ENCODE measurements around the gene SLC35B4. TPM values are rescaled to one million over a fixed set of nuclear protein-coding genes. Genes with fewer than 3 reads are reported as not detected.

SLC35B4 gene
- polyA plus RNA-seq, 4 donors = 2.7 to 11.8 (median 4.1) TPM

DNA sequence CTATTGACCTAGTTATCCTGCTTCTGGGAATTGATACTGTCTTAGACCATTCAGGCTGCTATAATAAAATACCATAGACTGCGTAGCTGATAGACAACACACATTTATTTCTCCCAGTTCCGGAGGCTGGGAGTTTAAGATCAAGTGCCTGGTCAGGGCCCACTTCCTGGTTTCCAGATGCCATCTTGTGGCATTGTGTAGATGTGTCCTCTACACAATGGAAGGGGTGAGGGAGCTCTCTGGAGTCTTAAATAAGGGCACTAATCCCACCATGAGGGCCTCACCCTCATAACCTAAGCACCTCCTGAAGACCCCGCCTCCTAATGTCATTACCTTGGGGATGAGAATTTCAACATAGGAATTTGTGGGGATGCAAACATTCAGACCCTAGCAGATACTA, 62.4 kb downstream of the SLC35B4 start:
- WGBS, 3 donors = 89 to 94% (median 94%) methylated on average over 3 of the region's 3 CpGs
- Histone ChIP-seq H3K4me1 (ENCODE audit: control insufficient read depth in 3 of 3, insufficient read depth in 2 of 3, low read depth in 1 of 3, low read length in 2 of 3) (no peaks in the 10 kb centered on the region), H3K4me3 (ENCODE audit: low read depth in 1 of 3, low read length in 3 of 3) (no peak overlapping the region), H3K9me3 (ENCODE audit: control insufficient read depth in 2 of 2, insufficient read depth in 1 of 2, low read depth in 1 of 2, low read length in 1 of 2) (no peaks in the 10 kb centered on the region), H3K27ac (ENCODE audit: low read depth in 1 of 3, low read length in 2 of 3) (no peak overlapping the region), H3K36me3 (ENCODE audit: control insufficient read depth in 3 of 3, insufficient read depth in 2 of 3, low read depth in 1 of 3, low read length in 3 of 3) (no peaks in the 10 kb centered on the region), H3K27me3 (ENCODE audit: control insufficient read depth in 3 of 3, insufficient read depth in 3 of 3, low read length in 3 of 3) (no peaks in the 10 kb centered on the region)
- no peak for FAIRE-seq
- DNase-seq = no peak

DNA sequence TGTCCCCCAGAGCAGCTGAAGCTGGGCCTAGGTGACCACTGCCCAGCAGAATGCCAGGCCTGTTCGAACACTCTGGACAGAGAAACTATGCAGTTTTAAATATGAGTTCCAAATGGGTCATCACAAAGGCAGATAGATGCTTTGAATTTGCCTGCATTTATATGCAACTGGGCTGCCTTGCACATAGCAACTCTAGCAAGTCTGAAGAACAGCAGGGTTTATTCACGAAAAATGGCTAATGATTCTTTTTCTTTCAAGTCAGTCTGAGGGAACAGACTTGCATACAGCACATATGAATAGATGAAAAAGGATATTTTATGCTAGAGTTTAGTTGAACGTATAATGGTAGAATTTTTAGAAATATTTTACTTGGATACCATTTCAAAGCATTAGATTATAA, 68.5 kb downstream of the SLC35B4 start:
- no peaks in the 10 kb centered on the region for H3K9me3 ChIP-seq (ENCODE audit: control insufficient read depth in 2 of 2, insufficient read depth in 1 of 2, low read depth in 1 of 2, low read length in 1 of 2)
- no peak overlapping the region for H3K4me3 ChIP-seq (ENCODE audit: low read depth in 1 of 3, low read length in 3 of 3)
- peaks cover 0 to 2% (median 0%) of the 10 kb centered on the region in 3 donors for H3K27me3 ChIP-seq (ENCODE audit: control insufficient read depth in 3 of 3, insufficient read depth in 3 of 3, low read length in 3 of 3)
- no peaks in the 10 kb centered on the region for H3K36me3 ChIP-seq (ENCODE audit: control insufficient read depth in 3 of 3, insufficient read depth in 2 of 3, low read depth in 1 of 3, low read length in 3 of 3)
- FAIRE-seq = no peak
- no peak for DNase-seq
- WGBS, 3 donors = 77 to 83% (median 79%) methylated on average over 3 of the region's 3 CpGs
- H3K4me1 ChIP-seq (ENCODE audit: control insufficient read depth in 3 of 3, insufficient read depth in 2 of 3, low read depth in 1 of 3, low read length in 2 of 3) = no peaks in the 10 kb centered on the region
- no peak overlapping the region for H3K27ac ChIP-seq (ENCODE audit: low read depth in 1 of 3, low read length in 2 of 3)

DNA sequence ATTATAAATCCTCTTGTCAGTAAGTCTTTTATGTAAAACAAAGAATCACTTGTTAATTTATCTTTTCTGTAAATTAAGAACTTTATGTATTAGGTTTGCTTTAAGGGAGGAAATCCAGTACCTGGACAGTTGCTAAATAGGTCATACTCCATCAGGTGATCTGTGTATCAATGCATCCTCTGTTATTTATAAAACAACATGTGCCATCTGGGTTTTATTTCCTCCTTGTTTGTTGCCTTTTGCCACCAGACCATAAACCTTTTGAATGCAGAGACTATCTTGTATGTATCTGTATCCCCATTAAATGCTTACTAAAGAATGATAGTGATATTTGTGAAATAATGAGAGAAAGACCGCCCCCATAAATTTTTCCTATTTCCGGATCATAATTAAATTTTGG, 70.0 kb downstream of the SLC35B4 start:
- no peaks in the 10 kb centered on the region for H3K9me3 ChIP-seq (ENCODE audit: control insufficient read depth in 2 of 2, insufficient read depth in 1 of 2, low read depth in 1 of 2, low read length in 1 of 2)

DNA sequence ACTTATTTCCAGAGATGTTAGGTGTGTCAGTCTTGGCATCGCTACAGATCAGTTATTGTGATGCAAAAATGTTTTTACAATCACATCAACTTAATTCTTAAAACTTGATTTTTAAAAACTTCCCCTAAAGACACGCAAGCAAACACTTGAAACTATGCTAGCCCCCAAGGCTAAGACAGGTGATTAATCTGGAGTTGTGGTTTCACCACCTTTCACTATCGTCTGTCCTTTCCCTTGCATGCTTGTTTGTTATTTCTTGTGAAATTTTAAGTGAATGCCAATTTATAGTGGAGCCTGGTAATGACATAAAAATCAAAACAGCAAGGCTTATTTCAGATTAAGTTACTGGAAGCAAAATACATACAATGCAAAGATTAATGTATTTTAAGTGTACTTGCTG, 70.4 kb downstream of the SLC35B4 start:
- no peaks in the 10 kb centered on the region for H3K4me1 ChIP-seq (ENCODE audit: control insufficient read depth in 3 of 3, insufficient read depth in 2 of 3, low read depth in 1 of 3, low read length in 2 of 3)
- H3K9me3 ChIP-seq (ENCODE audit: control insufficient read depth in 2 of 2, insufficient read depth in 1 of 2, low read depth in 1 of 2, low read length in 1 of 2) = no peaks in the 10 kb centered on the region
- FAIRE-seq (no peak), DNase-seq (no peak)
- WGBS, 3 donors = 62 to 76% (median 63%) methylated on average over 3 of the region's 3 CpGs
- H3K4me3 ChIP-seq (ENCODE audit: low read depth in 1 of 3, low read length in 3 of 3) = no peak overlapping the region
- peaks cover 0 to 2% (median 0%) of the 10 kb centered on the region in 3 donors for H3K27me3 ChIP-seq (ENCODE audit: control insufficient read depth in 3 of 3, insufficient read depth in 3 of 3, low read length in 3 of 3)
- no peaks in the 10 kb centered on the region for H3K36me3 ChIP-seq (ENCODE audit: control insufficient read depth in 3 of 3, insufficient read depth in 2 of 3, low read depth in 1 of 3, low read length in 3 of 3)
- no peak overlapping the region for H3K27ac ChIP-seq (ENCODE audit: low read depth in 1 of 3, low read length in 2 of 3)

More for the DNA sequence above, 70.0 kb downstream of the SLC35B4 start:
- H3K27me3 ChIP-seq (ENCODE audit: control insufficient read depth in 3 of 3, insufficient read depth in 3 of 3, low read length in 3 of 3) = peaks cover 0 to 2% (median 0%) of the 10 kb centered on the region in 3 donors
- 83 to 89% (median 88%) methylated on average over 2 of the region's 2 CpGs for WGBS, 3 donors
- no peak overlapping the region for H3K4me3 ChIP-seq (ENCODE audit: low read depth in 1 of 3, low read length in 3 of 3)
- H3K36me3 ChIP-seq (ENCODE audit: control insufficient read depth in 3 of 3, insufficient read depth in 2 of 3, low read depth in 1 of 3, low read length in 3 of 3) = no peaks in the 10 kb centered on the region
- FAIRE-seq (no peak), DNase-seq (no peak)
- H3K27ac ChIP-seq (ENCODE audit: low read depth in 1 of 3, low read length in 2 of 3) = no peak overlapping the region
- no peaks in the 10 kb centered on the region for H3K4me1 ChIP-seq (ENCODE audit: control insufficient read depth in 3 of 3, insufficient read depth in 2 of 3, low read depth in 1 of 3, low read length in 2 of 3)

DNA sequence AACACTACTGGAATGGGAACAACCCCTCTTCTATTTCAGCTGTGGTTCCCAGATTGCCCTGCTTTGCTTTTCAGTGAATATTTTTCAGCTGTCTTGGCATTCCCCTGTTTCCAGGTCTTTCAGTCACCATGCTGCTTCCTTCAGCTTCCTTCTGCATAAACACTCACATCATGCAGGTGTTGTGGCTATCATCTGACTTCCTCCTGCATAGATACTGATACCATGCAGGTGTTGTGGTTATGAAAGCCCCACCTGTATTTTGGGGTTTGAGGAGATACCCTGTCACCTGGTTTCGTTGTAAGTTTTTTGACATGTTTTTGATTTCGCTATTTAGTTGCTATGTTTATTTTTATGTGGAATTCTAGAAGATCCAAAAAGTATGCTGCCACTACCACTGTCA, 71.5 kb downstream of the SLC35B4 start:
- Histone ChIP-seq H3K27me3 (ENCODE audit: control insufficient read depth in 3 of 3, insufficient read depth in 3 of 3, low read length in 3 of 3) (peaks cover 0 to 2% (median 0%) of the 10 kb centered on the region in 3 donors), H3K9me3 (ENCODE audit: control insufficient read depth in 2 of 2, insufficient read depth in 1 of 2, low read depth in 1 of 2, low read length in 1 of 2) (no peaks in the 10 kb centered on the region), H3K27ac (ENCODE audit: low read depth in 1 of 3, low read length in 2 of 3) (no peak overlapping the region), H3K36me3 (ENCODE audit: control insufficient read depth in 3 of 3, insufficient read depth in 2 of 3, low read depth in 1 of 3, low read length in 3 of 3) (no peaks in the 10 kb centered on the region), H3K4me3 (ENCODE audit: low read depth in 1 of 3, low read length in 3 of 3) (no peak overlapping the region), H3K4me1 (ENCODE audit: control insufficient read depth in 3 of 3, insufficient read depth in 2 of 3, low read depth in 1 of 3, low read length in 2 of 3) (no peaks in the 10 kb centered on the region)
- DNase-seq (no peak), FAIRE-seq (no peak)
- WGBS, 3 donors = 81 to 85% (median 85%) methylated on average over 2 of the region's 2 CpGs

Other genes starting within 250 kb of the SLC35B4 start
- gene LRGUK, start 189.6 kb downstream of the SLC35B4 start, polyA plus RNA-seq = under 1 TPM in 2 of 4 donors, not detected in 2; 0.03 to 0.22 TPM
- gene AKR1B1, start 142.2 kb upstream of the SLC35B4 start, polyA plus RNA-seq = 10 to 100 TPM; 10.3 to 57.6 (median 28.3) TPM
- 1,000 to 10,000 TPM in 2 of 4 donors, 100 to 1,000 TPM in 1, under 1 TPM in 1; 0.22 to 1,513 (median 801) TPM for gene AKR1B10, start 210.6 kb upstream of the SLC35B4 start, polyA plus RNA-seq
- under 1 TPM in 1 of 4 donors, not detected in 3; 0.49 TPM for gene AKR1B15, start 232.2 kb upstream of the SLC35B4 start, polyA plus RNA-seq

All from small intestine (tissue), 7 donors.